GM20431 (cell line): ENCODE results near the gene ZNF44.

ENCODE experiments used
- in situ Hi-C: fragments of 300-500 bp; cut with MseI, MboI; formaldehyde crosslinking; loops from one replicate; pipeline ENCODE4 v1.15.0; 2020; ENCODE audit warnings: low sequenced_read_pairs; ENCODE audit not compliant: unreplicated experiment

ZNF44 gene

DNA sequence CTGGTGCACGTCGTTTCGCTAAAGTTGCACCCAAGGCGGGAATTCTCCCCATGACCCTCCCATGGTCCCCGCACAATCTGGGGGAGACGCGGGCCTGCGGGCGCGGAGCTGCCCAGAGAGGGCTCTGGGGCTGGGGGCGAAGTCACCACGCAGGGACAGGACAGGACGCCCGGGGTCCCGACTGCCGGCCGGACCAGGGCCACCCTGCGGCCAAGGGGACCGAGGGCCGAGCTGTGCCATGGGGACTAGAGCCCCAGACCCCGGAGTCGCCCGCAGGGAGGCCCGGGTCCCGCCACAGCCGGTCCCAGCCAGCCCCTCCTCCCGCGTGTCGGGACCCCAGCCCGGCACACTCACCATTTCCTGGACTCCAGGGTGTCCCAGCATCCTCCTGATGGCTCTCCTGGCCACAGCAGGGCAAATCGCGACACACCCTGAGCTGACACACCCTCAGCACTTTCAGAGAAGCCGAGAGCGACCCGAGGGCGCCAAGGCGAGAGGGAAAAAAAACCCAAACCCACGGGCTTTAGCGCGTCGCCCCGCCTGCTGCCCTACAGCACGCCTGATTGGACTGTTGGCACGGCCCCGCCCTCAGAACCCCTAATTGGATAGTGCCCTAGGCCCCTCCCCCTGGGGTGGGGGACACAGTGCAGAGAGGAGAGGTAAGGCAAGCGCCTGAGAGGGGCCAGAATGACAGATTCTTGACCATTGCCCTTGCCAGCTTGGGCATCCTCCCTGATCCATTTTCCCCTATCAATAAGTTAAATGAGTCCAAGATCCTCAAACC is 28.6 kb downstream of the ZNF44 start:
- in situ Hi-C loops, result no loop called here

DNA sequence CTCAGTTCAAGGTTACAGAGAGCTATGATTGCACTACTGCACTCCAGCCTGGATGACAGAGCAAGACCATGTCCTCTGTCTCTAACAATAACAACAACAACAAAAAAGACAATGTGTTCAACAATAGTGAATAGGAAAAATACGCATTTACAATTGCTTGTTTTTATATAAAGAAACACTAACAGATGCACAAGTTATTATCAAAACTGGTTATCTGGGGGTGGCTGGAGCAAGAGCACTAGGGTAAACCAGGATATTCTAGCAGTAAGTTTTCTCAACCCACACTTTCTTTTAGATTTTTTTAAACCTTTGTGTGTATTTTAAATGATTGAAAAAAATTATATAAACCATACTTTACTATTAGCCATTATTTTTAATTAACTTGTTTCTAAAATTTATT is 33.1 kb downstream of the ZNF44 start:
- in situ Hi-C loops, result no loop called here

DNA sequence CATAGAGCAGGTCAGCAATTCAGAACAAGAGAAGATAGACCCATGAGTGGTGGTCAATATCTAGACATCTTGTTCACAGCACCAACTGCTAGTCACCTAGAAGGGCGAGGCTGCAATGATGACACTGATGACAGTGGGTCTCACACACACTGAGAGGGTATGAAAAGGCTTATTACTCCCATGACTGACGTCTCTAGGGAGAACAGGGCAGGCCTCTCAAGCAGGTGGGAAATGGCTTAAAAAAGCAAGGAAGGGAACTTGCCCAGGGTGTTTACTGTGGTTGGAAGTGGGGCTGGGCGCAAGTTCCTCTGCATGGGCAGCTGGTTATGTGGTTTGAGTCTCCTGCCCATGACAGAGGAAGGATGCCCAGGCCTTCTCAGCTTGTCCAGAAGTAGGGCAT is 33.8 kb downstream of the ZNF44 start:
- in situ Hi-C loops, result no loop called here

DNA sequence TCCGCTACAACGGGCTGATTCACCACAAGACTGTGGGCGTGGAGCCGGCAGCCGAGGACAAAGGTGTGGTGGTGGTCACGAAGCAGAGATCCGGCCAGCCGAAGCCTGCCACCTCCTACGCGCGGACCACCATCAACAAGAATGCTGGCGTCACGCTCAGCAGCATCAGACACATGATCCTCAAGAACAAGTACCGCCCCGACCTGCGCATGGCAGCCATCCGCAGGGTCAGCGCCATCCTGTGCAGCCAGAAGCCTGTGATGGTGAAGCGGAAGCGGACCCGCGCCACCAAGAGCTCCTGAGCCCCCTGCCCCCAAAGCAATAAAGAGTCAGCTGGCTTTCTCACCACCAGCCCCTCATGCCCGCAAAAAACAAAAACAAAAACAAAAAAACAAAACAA is 34.4 kb downstream of the ZNF44 start:
- in situ Hi-C loops, result no loop called here

DNA sequence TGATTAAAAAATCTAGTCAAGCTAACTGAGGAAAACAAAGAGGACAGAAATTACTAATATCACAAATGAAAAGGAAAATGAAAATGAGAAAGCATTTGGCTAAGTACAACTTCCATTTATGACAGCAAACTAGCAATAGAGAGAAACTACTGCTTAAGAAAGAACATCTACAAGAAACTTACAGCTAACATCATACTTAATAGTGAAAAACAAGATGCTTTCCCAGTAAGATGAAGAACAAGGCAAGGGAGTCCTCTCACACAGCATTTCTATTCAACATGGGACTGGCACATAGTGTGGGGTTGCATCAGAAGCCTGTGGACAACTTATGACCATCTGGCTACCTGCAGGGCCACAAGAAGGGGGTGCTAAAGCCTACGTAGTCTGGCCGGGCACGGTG is 39.3 kb downstream of the ZNF44 start:
- in situ Hi-C loops, result no loop called here

DNA sequence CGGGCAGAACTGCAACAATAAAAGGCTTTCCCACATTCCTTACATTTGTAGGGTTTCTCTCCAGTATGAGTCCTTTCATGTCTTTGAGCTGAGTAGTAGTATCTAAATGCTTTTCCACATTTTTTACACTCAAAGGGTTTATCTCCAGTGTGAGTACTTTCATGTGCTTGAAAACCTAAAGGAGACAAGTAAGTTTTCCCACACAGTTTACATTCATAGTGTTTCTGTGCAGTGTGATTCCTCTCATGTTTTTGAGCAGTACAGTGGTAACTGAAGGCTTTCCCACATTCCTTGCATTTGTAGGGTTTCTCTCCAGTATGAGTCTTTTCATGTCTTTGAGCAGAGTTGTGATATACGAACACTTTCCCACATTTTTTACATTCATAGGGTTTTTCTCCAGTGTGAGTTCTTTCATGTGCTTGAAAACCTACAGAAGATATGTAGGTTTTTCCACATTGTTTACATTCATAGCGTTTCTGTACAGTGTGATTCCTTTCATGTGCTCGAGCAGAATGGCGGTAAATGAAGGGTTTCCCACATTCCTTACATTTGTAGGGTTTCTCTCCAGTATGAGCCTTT is 47.0 kb downstream of the ZNF44 start:
- in situ Hi-C loops, result no loop called here

DNA sequence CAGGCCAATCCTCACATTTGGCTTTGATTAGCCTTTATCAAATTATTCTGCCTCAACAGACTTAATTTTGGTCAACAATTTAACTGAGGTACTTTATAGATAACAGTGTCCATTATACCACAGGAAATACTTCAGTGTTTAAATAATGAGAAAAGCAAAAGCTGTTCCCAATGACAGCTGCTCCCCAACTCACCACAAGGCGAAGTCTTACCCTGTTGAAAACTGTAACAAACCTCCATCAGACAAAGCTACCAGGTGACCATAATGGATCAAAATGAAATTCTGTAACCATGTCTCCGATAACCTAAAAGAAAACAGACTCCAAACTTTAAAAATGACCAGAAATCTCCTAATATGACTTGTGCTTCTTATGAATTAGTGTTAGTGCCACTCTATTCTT is 50.3 kb downstream of the ZNF44 start:
- in situ Hi-C loops, result no loop called here

DNA sequence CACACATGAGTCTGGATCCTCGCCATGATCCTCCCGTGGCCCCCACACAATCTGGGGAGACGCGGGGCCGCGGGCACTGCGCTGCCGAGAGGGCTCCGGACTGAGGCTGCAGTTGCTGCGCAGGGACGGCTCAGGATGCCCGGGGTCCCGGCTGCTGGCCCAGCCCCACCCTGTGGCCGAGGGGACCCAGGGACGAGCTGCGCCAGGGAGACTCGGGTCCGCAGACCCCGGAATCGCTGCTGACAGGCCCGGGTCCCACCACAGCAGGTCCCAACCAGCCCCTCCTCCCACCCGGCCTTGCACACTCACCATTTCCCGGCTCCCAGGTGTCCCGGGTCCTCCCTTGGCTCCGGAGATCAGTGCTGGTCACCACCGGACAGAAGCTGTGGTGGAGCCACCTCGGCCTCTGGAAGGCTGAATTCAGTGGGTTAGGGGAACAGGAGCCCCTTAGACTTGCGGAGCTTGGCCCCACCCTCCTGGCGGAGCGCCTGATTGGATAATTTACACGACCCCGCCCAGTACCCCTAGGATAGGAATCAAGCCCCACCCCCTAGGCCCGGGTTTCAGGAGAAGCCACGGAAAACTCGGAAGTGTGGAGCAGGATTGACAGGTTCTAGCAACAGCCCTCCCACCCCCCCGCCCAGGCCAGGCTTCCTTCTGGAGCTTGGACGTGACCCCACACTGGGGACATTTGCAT is 57.4 kb downstream of the ZNF44 start:
- in situ Hi-C loops, result no loop called here

DNA sequence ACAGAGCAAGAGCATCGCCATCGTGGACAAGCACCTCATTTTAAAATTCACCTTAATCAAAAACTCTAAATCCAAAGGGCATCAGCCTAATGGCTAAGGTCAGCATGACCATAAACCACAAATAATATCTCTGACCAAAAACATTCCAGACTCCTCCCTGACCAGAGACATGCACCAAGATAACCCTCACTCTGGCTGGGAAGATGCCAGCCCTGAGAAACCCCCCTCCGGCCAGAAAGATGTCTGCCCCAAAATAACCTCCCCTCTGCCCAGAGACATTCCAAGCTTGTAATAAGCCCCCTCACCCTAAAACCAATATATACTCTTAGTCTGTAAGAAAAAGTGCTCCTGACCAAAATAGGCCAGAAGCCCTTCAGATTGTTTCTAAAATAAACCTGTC is 61.7 kb downstream of the ZNF44 start:
- in situ Hi-C loops, result no loop called here

DNA sequence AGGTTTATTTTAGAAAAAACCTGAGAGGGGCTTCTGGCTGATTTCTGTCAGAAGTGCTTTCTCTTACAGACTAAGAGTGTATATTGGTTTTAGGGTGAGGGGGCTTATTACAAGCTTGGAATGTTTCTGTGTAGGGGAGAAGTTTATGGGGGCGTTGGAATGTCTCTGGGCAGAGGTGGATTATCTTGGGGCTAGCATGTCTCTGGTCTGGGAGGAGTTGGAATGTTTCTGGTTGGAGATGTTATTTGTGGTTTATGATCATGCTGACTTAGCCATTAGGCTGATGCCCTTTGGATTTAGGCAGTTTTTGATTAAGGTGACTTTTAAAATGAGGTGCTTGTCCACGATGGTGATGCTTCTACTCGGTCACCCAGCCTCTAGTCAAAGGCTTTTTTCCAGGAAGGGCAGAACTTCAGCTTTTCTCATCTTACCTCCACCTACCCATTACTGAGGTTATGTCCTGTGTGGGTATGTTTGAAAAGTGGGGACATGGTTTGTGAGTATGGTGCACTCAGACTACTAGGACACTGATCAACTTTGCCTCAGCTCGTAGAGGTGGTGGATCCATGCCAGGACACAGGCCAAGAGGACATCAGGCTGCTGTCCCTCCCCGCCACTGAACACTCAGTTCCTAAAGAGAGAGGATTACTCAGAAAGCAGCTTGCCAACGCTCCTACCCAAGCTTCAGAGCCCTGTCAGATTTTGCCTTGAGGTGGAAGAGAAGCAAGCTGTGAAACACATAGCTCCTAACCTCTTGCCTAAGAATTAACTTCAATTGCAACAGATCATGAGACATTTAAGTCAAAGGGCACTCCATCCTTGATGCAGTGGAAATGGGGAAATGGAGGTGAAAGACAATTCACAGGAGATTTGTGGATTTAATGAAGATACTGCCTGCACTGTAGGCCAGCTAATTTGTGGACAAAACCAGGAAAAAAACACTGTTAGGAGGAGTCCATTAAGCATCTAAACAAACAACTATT is 63.6 kb downstream of the ZNF44 start:
- in situ Hi-C loops, result no loop called here

DNA sequence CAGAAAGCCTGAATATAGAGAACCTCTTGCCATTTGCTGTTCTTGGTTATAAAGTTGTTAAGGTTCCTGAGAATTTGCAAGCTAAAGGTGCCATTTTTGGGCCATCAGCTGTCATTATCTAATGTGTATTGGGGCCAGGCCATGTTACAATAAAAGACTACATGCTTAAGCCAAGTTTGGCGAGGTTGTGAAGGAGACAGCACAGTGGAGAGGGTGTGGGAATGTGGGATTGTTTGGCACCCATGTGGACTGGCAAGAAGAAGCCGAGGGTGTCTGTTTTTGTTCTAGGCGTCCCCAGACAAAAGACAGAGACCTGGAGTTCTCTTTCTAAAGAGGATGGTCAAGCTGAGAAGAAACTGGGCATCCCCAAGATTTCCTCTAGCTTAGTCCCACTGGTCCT is 64.7 kb downstream of the ZNF44 start:
- in situ Hi-C loops, result no loop called here

DNA sequence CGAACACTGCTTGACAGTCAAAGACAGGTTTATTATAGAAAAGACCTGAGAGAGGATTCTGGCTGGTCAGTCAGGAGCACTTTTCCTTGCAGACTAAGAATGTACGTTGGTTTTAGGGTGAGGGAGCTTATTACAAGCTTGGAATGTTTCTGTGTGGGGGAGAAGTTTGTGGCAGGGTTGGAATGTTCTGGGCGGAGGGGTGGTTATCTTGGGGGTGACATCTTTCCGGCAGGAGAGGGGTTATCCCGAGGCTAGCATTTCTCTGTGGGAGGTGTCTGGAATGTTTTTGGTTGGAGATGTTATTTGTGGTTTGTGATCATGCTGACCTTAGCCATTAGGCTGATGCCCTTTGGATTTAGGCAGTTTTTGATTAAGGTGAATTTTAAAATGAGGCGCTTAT is 70.0 kb downstream of the ZNF44 start:
- in situ Hi-C loops, result no loop called here

DNA sequence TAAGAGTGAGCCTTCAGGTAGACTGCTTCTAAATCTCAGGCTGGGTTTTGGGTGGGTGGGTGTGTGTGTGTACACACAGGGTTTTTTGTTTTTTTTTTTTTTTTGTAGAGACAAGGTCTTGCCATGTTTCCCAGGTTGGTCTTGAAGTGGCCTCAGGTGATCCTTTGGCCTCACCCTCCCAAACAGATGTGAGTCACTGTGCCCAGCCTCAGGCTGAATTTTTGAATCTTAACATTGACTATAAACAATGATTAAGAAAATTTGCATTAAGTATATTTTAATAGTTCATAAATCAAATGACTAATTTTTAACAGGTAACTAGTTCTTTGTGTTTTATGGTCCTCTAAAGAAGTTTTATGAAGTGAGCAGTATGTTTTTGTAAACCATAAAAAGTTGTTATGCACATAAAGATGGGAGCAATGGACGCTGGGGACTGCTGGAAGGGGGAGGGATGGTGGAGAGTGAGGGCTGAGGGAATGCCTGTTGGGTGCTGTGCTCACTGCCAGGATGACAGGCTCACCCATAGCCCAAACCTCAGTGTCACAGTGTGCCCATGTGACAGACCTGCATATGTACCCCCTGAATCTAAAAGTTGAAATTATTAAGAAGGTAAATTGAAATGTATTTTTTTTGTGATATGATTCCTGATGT is 71.6 kb downstream of the ZNF44 start:
- in situ Hi-C loops, result no loop called here
